GM19025 (cell line): Measurements from ENCODE around the gene MEIKIN.

ENCODE experiments used
- ATAC-seq: cut with Tn5 transposase; IDR thresholded peaks from one replicate; pipeline ENCODE4 v1.9.1; 2021; ENCODE audit warnings: mild to moderate bottlenecking, low read depth, moderate library complexity; ENCODE audit not compliant: unreplicated experiment

Gene MEIKIN

GRCh38 chr5:131974016-131974415 lies 28.6 kb upstream of the MEIKIN start:
- no peak for ATAC-seq

GRCh38 chr5:131973089-131973712 lies 27.7 kb upstream of the MEIKIN start:
- no peak for ATAC-seq

GRCh38 chr5:131968396-131968954 lies 23.0 kb upstream of the MEIKIN start:
- ATAC-seq, result no peak

GRCh38 chr5:131966551-131966950 lies 21.1 kb upstream of the MEIKIN start:
- no peak for ATAC-seq

GRCh38 chr5:131965826-131966415 lies 20.5 kb upstream of the MEIKIN start:
- ATAC-seq, result no peak

- ATAC-seq, result no peak
Observed at GRCh38 chr5:131959906-131960305, 14.4 kb upstream of the MEIKIN start.

GRCh38 chr5:131959136-131959535 lies 13.7 kb upstream of the MEIKIN start:
- no peak for ATAC-seq

GRCh38 chr5:131957721-131958441 lies 12.4 kb upstream of the MEIKIN start:
- ATAC-seq, result no peak

GRCh38 chr5:131953969-131954368 lies 8.5 kb upstream of the MEIKIN start:
- no peak for ATAC-seq

- no peak for ATAC-seq
Observed at GRCh38 chr5:131952301-131952857, 6.9 kb upstream of the MEIKIN start.

GRCh38 chr5:131950706-131951105 lies 5.2 kb upstream of the MEIKIN start:
- no peak for ATAC-seq

- ATAC-seq, result no peak
Observed at GRCh38 chr5:131947445-131947844, 2.0 kb upstream of the MEIKIN start.

- ATAC-seq, result no peak
Observed at GRCh38 chr5:131944702-131945550, 537 bp downstream of the MEIKIN start.

- no peak for ATAC-seq
Observed at GRCh38 chr5:131943916-131944315, 1.5 kb downstream of the MEIKIN start.

- ATAC-seq, result no peak
Observed at GRCh38 chr5:131942016-131942415, 3.4 kb downstream of the MEIKIN start.

GRCh38 chr5:131939690-131940345 lies 5.6 kb downstream of the MEIKIN start:
- no peak for ATAC-seq

- ATAC-seq, result no peak
Observed at GRCh38 chr5:131932235-131932634, 13.2 kb downstream of the MEIKIN start.

GRCh38 chr5:131928957-131929356 lies 16.5 kb downstream of the MEIKIN start:
- no peak for ATAC-seq

- no peak for ATAC-seq
Observed at GRCh38 chr5:131926168-131926567, 19.3 kb downstream of the MEIKIN start.

GRCh38 chr5:131916481-131916880 lies 29.0 kb downstream of the MEIKIN start:
- no peak for ATAC-seq
